ENCODE measurements around the gene BCKDHA. TPM values are rescaled to one million over a fixed set of nuclear protein-coding genes. Genes with fewer than 3 reads are reported as not detected.

BCKDHA gene
- total and polyA plus RNA-seq, 2 donors (not counting 3 experiments of a cell fraction or from before 2014, with no cell fraction given), result 16.5 to 50.4 TPM

GRCh38 chr19:41402010-41402409 lies 4.4 kb downstream of the BCKDHA start:
- DNase-seq (ENCODE audit: low read depth, low spot score) (no peak), FAIRE-seq (peak; percentile 52)
- Histone ChIP-seq H3K4me1 (ENCODE audit: control insufficient read depth, extremely low read depth, insufficient read depth, low read length) (peaks cover 42% of the 10 kb centered on the region), H3K36me3 (ENCODE audit: control insufficient read depth in 2 of 2, extremely low read depth in 1 of 2, insufficient read depth in 2 of 2, low read length in 2 of 2) (peaks cover 0 to 2% of the 10 kb centered on the region in 2 experiments), H3K9me3 (replicated peaks; ENCODE audit: control insufficient read depth, insufficient read depth, low read length) (no peaks in the 10 kb centered on the region), H4K20me1 (replicated peaks; ENCODE audit: control insufficient read depth, extremely low read depth, insufficient read depth, low read length) (no peaks in the 10 kb centered on the region), H3K27me3 (ENCODE audit: control insufficient read depth in 2 of 2, insufficient read depth in 2 of 2, low read length in 2 of 2) (no peaks in the 10 kb centered on the region), H3K4me2 (ENCODE audit: insufficient read depth, low read length) (peak overlapping the region; percentile 53), H3K9ac (replicated peaks; ENCODE audit: extremely low read depth, insufficient read depth, low read length) (no peak overlapping the region), H3K27ac (ENCODE audit: insufficient read depth, low read depth, low read length) (peak overlapping the region; percentile 68), H3K79me2 (ENCODE audit: control insufficient read depth, insufficient read depth, low read length) (peaks cover 6% of the 10 kb centered on the region), H3K9me1 (replicated peaks; ENCODE audit: control insufficient read depth, extremely low read depth, insufficient read depth, low read length) (no peaks in the 10 kb centered on the region), H2AFZ (ENCODE audit: low read depth, low read length) (no peak overlapping the region), H3K4me3 (replicated peaks in 1 of 3; ENCODE audit: insufficient read depth in 1 of 3, low read depth in 1 of 3, low read length in 3 of 3) (no peak overlapping the region)
- ChIA-PET POLR2A (interaction anchor here (1.0 kb wide), 1 partner anchor 77 kb away, joined by 4 read pairs; no protein-coding TSS in a partner anchor), CTCF (interaction anchor here (1.1 to 1.7 kb wide), 4 partner anchors 34 to 51 kb away, joined by 4 read pairs; partner anchors contain the start of genes B9D2 and DMAC2)
- intact Hi-C loops (cut with micrococcal nuclease), result no loop called here
- no peak for TF ChIP-seq FOS (IDR thresholded peaks at IDR 0.05; ENCODE audit: borderline replicate concordance, insufficient read depth, low read length)
- no peak for TF ChIP-seq EZH2 (IDR thresholded peaks at IDR 0.05; ENCODE audit: borderline replicate concordance, low read depth, low read length, severe bottlenecking)
- no peak for TF ChIP-seq POLR2A (IDR thresholded peaks at IDR 0.05; ENCODE audit: low read depth, low read length)
- TF ChIP-seq CTCF (IDR thresholded peaks at IDR 0.05; ENCODE audit: extremely low read depth in 1 of 2, insufficient read depth in 1 of 2, low read depth in 1 of 2, low read length in 2 of 2), result no peak
- no peak for TF ChIP-seq JUN (IDR thresholded peaks at IDR 0.05; ENCODE audit: borderline replicate concordance, insufficient read depth, insufficient read length, low read depth)
- TF ChIP-seq MYC (IDR thresholded peaks at IDR 0.05; ENCODE audit: low read depth, low read length), result no peak
- TF ChIP-seq, protein P1, sequence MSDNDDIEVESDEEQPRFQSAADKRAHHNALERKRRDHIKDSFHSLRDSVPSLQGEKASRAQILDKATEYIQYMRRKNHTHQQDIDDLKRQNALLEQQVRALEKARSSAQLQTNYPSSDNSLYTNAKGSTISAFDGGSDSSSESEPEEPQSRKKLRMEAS (IDR thresholded peaks at IDR 0.05; ENCODE audit: insufficient read depth, insufficient read length), result no peak
- no peak for TF ChIP-seq GATA2 (IDR thresholded peaks at IDR 0.05; ENCODE audit: insufficient read depth, insufficient read length, low read depth, low read length)
- no peak for TF ChIP-seq POLR2AphosphoS5 (IDR thresholded peaks at IDR 0.05; ENCODE audit: insufficient read depth, low read depth, low read length)
- dilution Hi-C loops (cut with MboI; ENCODE audit: extremely low pct_ligation_motif_present, low sequenced_read_pairs), result no loop called here
- BruUV-seq (replicated peaks), result no TSS peak

Data from endothelial cell of umbilical vein (primary cell).